Measurements from ENCODE around the gene RGS6.

The RGS6 gene

DNA sequence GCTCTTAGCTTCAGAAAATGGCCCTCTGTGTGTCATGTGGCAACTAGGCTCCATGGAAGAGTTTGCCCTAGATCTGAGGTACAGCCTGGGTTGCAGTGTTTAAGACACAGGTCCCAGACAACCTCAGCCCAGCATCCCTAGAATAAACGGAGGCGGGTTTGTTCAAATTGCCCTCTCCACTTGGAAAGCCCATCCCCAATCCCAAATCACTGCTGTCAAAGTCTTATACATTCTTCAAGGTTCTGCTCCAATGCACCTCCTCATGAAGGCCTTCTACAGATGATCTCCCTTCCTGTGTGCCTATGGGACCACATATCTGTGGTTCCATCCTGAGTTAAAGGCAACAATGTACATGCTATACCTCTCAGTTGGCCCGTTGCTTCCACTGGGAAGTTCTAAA lies 671.9 kb downstream of the RGS6 start:
- no peaks in the 10 kb centered on the region for H3K27me3 ChIP-seq (ENCODE audit: insufficient read depth, low read depth)
- H3K9ac ChIP-seq = no peak overlapping the region
- H3K4me1 ChIP-seq (ENCODE audit: low read depth, poor library complexity, severe bottlenecking) = no peaks in the 10 kb centered on the region
- no peak overlapping the region for H3K27ac ChIP-seq
- H3K4me2 ChIP-seq = no peak overlapping the region
- H3K79me2 ChIP-seq (ENCODE audit: insufficient read depth, low read depth) = no peaks in the 10 kb centered on the region
- H4K20me1 ChIP-seq (ENCODE audit: insufficient read depth) = no peaks in the 10 kb centered on the region
- H3K4me3 ChIP-seq (IDR thresholded peaks at IDR 0.05; ENCODE audit: insufficient read depth, low read depth, low read length) = no peak overlapping the region
- no peaks in the 10 kb centered on the region for H3K36me3 ChIP-seq (ENCODE audit: insufficient read depth)
- H2AFZ ChIP-seq (ENCODE audit: low read depth) = no peak overlapping the region
- TF ChIP-seq, protein P1, sequence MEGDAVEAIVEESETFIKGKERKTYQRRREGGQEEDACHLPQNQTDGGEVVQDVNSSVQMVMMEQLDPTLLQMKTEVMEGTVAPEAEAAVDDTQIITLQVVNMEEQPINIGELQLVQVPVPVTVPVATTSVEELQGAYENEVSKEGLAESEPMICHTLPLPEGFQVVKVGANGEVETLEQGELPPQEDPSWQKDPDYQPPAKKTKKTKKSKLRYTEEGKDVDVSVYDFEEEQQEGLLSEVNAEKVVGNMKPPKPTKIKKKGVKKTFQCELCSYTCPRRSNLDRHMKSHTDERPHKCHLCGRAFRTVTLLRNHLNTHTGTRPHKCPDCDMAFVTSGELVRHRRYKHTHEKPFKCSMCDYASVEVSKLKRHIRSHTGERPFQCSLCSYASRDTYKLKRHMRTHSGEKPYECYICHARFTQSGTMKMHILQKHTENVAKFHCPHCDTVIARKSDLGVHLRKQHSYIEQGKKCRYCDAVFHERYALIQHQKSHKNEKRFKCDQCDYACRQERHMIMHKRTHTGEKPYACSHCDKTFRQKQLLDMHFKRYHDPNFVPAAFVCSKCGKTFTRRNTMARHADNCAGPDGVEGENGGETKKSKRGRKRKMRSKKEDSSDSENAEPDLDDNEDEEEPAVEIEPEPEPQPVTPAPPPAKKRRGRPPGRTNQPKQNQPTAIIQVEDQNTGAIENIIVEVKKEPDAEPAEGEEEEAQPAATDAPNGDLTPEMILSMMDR (conservative IDR thresholded peaks at IDR 0.05; ENCODE audit: low read depth, low read length) = no peak

DNA sequence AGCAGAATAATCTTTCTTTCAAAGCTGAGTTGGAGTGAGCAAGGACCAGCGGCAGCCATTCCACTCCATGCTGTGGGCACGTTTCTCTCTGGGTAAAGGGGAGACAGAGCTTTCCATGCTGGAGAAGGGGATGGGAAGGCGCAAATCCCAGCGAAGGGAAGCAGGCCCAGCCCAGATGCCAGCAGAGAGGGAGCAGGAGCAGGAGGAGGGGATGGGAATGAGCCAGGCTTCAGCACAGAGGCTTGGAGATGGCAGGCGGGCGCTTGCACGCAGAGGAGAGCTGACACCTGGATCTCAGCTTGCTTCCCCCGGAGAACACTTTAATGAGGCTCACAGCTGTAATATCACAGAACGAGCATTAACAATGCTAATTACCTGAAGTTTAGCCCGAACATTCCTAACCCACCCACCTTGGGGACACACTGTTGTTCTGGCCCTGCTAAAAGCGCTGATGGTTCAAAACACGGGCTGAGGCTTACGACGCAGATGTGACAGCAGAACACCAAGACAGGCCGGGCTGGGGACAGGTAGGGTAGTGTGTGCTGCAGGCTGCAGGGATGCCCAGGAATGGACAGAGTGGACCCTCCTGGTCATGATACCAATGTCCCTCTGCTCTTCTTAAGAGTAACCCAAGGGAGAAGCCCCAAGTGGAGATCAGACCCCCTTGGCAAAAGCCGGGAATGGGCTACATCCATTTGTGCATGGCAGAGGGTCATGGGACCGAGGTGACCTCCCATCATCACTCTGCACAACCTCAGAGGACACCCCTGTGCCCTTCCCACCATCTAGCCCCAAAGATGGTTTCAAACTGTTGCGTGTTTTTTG lies 673.1 kb downstream of the RGS6 start:
- no peaks in the 10 kb centered on the region for H3K4me1 ChIP-seq (ENCODE audit: low read depth, poor library complexity, severe bottlenecking)
- TF ChIP-seq, protein P1 (conservative IDR thresholded peaks at IDR 0.05; ENCODE audit: low read depth, low read length) = no peak
- H3K4me2 ChIP-seq = no peak overlapping the region
- H3K36me3 ChIP-seq (ENCODE audit: insufficient read depth) = no peaks in the 10 kb centered on the region
- no peak overlapping the region for H3K27ac ChIP-seq
- H4K20me1 ChIP-seq (ENCODE audit: insufficient read depth) = no peaks in the 10 kb centered on the region
- H3K27me3 ChIP-seq (ENCODE audit: insufficient read depth, low read depth) = no peaks in the 10 kb centered on the region
- H3K4me3 ChIP-seq (IDR thresholded peaks at IDR 0.05; ENCODE audit: insufficient read depth, low read depth, low read length) = no peak overlapping the region
- no peak overlapping the region for H2AFZ ChIP-seq (ENCODE audit: low read depth)
- no peaks in the 10 kb centered on the region for H3K79me2 ChIP-seq (ENCODE audit: insufficient read depth, low read depth)
- no peak overlapping the region for H3K9ac ChIP-seq

DNA sequence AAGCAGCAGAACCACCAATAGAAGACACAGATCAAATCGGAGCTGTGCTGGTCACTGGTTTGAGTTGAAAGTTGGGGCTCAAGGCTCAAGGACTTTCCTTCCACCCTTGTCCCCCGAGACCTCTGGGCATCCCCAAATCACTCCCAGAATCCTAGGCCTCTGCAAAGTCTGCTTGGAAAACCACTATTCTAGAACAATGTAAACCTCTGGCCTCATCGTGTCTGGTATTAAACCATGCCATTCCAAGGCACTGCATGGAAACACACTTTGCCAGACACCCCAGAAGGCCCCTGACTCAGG lies 673.6 kb downstream of the RGS6 start:
- H4K20me1 ChIP-seq (ENCODE audit: insufficient read depth) = no peaks in the 10 kb centered on the region
- H3K36me3 ChIP-seq (ENCODE audit: insufficient read depth) = no peaks in the 10 kb centered on the region
- no peaks in the 10 kb centered on the region for H3K27me3 ChIP-seq (ENCODE audit: insufficient read depth, low read depth)
- no peak overlapping the region for H3K9ac ChIP-seq
- no peaks in the 10 kb centered on the region for H3K79me2 ChIP-seq (ENCODE audit: insufficient read depth, low read depth)
- H3K4me2 ChIP-seq = no peak overlapping the region
- TF ChIP-seq, protein P1 (conservative IDR thresholded peaks at IDR 0.05; ENCODE audit: low read depth, low read length) = no peak
- no peak overlapping the region for H3K4me3 ChIP-seq (IDR thresholded peaks at IDR 0.05; ENCODE audit: insufficient read depth, low read depth, low read length)
- no peak overlapping the region for H2AFZ ChIP-seq (ENCODE audit: low read depth)
- no peak overlapping the region for H3K27ac ChIP-seq
- H3K4me1 ChIP-seq (ENCODE audit: low read depth, poor library complexity, severe bottlenecking) = no peaks in the 10 kb centered on the region

DNA sequence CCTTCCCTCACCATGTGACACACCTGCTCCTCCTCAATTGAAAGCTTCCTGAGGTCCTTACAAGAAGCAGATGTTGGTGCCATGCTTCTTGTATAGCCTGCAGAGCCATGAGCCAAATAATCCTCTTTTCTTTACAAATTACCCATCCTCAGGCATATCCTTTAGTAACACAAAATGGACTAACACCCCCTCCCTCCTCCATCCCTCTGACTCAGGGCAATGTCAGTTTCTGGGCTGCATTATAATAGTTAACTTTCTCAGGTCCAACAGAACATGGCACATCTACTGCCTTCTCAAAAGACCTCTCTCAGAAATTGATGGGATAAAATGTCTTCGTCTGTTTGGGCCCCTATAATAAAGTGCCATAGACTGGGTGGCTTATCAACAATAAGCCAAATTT lies 674.6 kb downstream of the RGS6 start:
- no peak overlapping the region for H3K4me2 ChIP-seq
- H3K4me1 ChIP-seq (ENCODE audit: low read depth, poor library complexity, severe bottlenecking) = no peaks in the 10 kb centered on the region
- no peak overlapping the region for H3K4me3 ChIP-seq (IDR thresholded peaks at IDR 0.05; ENCODE audit: insufficient read depth, low read depth, low read length)
- H4K20me1 ChIP-seq (ENCODE audit: insufficient read depth) = no peaks in the 10 kb centered on the region
- H2AFZ ChIP-seq (ENCODE audit: low read depth) = no peak overlapping the region
- no peaks in the 10 kb centered on the region for H3K27me3 ChIP-seq (ENCODE audit: insufficient read depth, low read depth)
- no peaks in the 10 kb centered on the region for H3K36me3 ChIP-seq (ENCODE audit: insufficient read depth)
- H3K27ac ChIP-seq = no peak overlapping the region
- H3K79me2 ChIP-seq (ENCODE audit: insufficient read depth, low read depth) = no peaks in the 10 kb centered on the region
- H3K9ac ChIP-seq = no peak overlapping the region
- TF ChIP-seq, protein P1 (conservative IDR thresholded peaks at IDR 0.05; ENCODE audit: low read depth, low read length) = no peak
